ENCODE results near the gene GALNT17.

The GALNT17 gene

DNA sequence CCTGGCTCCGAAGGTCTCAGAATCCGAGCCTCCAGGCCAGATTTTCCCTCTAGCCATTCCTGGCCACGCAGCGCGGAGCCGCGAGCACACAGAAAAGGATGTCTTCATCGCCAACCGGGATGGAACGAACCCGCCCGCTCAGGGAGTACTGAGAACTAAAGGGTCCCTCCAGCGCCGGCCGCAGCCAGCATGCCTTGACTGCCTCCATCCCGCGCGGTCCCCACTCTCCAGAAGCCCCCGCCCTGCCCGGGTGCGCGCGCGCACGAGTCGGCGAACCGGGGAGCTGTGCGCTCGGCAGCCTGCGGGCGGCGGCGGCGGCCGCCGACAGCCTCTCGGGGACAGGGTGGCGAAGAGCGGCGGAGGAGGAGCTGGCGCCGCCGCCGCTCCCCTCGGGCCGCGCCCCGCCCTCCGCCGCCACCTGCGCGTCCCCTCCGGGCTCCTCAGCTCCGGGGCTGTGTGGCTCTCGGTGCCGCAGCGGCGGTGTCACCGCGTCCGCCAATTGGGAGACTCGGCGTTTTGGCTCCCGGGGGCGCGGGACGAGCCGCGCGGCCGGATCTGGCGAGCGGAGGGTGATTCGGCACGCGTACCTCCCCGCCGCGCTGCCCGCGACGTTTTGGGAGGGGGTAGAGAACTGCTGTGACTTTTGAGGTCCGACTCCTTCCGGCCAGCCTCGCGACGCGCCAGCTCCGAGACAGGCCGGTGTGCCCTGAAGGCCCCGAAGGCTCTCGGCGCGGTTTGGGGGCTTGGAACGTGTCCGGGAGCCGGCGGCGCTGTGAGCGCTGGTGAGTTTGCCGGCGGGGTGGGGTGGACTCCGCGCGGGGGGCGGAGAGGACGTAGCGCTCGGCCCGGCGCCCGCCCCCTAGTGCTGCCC, 453 bp upstream of the GALNT17 start:
- Histone ChIP-seq H3K27me3 (peaks cover 23 to 49% (median 34%) of the 10 kb centered on the region in 11 experiments), H4K20me1 (peaks cover 0 to 22% (median 12%) of the 10 kb centered on the region in 11 experiments; a peak in 12 of 22 replicates), H3K4me3 (peak overlapping the region; percentile 73 to 87 (median 78)), H3K4me1 (peaks cover 6 to 21% (median 13%) of the 10 kb centered on the region in 10 experiments; a peak in 17 of 20 replicates), H3K36me3 (no peaks in the 10 kb centered on the region), H3K27ac (peak overlapping the region in 9 of 11 experiments; percentile 32 to 70 (median 56); a peak in 15 of 22 replicates), H3K4me2 (peak overlapping the region; percentile 85 to 99 (median 96)), H3K9me3 (replicated peaks in 1 of 11) (no peaks in the 10 kb centered on the region), H3K9ac (peak overlapping the region; percentile 59 to 82 (median 70))
- TF ChIP-seq Cebpa-rat (IDR thresholded peaks at IDR 0.05), result no peak

DNA sequence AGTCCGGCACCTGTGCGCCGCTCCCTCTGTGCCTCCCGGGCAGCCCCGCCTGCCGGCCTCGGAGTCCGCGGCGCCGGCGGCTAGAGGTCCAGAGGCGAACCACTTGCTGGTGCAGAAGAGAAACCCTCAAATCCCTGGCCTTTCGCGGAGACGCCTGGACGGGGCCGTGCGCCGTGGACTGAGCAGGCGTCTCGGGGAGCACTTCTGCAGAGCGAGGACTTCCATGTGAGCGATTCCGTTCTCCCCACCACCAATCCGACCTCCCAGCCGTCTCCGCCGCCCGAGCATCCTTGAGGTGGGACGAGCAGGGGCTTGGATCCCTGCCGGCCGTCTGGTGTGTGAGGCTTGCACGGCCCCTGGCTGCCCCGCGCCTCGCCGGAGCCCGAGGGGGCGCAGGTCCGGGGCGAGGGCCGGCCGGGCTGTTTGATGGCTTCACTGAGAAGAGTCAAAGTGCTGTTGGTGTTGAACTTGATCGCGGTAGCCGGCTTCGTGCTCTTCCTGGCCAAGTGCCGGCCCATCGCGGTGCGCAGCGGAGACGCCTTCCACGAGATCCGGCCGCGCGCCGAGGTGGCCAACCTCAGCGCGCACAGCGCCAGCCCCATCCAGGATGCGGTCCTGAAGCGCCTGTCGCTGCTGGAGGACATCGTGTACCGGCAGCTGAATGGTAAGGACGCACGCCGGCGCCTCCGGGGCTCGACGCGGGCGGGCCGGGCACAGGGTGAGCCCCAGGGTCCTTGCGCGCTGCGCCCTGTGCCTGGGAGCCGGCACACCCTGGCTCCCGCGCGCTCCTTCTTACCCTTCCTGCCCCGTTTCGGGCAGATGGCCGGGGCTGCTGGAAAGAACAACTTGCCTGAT, 660 bp downstream of the GALNT17 start:
- peaks cover 0 to 22% (median 12%) of the 10 kb centered on the region in 11 experiments; a peak in 12 of 22 replicates for H4K20me1 ChIP-seq
- no peak for TF ChIP-seq Cebpa-rat (IDR thresholded peaks at IDR 0.05)
- peak overlapping the region in 7 of 11 experiments; percentile 38 to 70 (median 64); a peak in 11 of 22 replicates for H3K27ac ChIP-seq
- H3K4me2 ChIP-seq, result peak overlapping the region; percentile 85 to 99 (median 96)
- peak overlapping the region; percentile 73 to 87 (median 78) for H3K4me3 ChIP-seq
- H3K9ac ChIP-seq, result peak overlapping the region; percentile 59 to 82 (median 70); a peak in 19 of 22 replicates
- no peaks in the 10 kb centered on the region for H3K9me3 ChIP-seq (replicated peaks in 1 of 11)
- peaks cover 23 to 49% (median 34%) of the 10 kb centered on the region in 11 experiments for H3K27me3 ChIP-seq
- H3K4me1 ChIP-seq, result peaks cover 6 to 21% (median 13%) of the 10 kb centered on the region in 10 experiments; a peak in 17 of 20 replicates
- no peaks in the 10 kb centered on the region for H3K36me3 ChIP-seq

DNA sequence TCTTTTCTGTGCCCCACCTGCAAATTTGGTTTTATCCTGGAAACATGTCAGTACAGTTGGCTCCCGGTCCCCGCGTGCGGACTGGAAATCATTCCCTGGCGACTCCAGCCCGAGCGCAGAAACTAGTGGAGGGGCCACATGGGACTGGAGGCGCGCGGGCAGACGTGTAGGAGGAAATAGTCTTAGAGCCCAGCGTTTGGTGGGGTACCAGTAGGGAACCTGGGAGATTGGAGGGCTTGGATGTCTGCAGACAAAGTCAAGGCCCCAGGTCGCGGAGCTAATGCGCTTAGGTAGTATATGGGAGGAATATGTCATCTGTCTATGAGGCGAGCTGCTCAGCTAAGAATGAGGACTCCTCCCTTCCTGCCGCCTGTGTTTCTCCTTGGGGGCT, 1.3 kb downstream of the GALNT17 start:
- H3K4me2 ChIP-seq, result peak overlapping the region in 8 of 11 experiments; percentile 85 to 99 (median 96); a peak in 11 of 22 replicates
- peak overlapping the region in 3 of 10 experiments; percentile 77 to 87 (median 86); a peak in 2 of 20 replicates for H3K4me3 ChIP-seq
- H3K36me3 ChIP-seq, result no peaks in the 10 kb centered on the region
- TF ChIP-seq Cebpa-rat (IDR thresholded peaks at IDR 0.05), result no peak
- H4K20me1 ChIP-seq, result peaks cover 0 to 22% (median 12%) of the 10 kb centered on the region in 11 experiments; a peak in 12 of 22 replicates
- H3K9me3 ChIP-seq (replicated peaks in 1 of 11), result no peaks in the 10 kb centered on the region
- peaks cover 23 to 49% (median 34%) of the 10 kb centered on the region in 11 experiments for H3K27me3 ChIP-seq
- peaks cover 6 to 21% (median 13%) of the 10 kb centered on the region in 10 experiments; a peak in 17 of 20 replicates for H3K4me1 ChIP-seq
- H3K27ac ChIP-seq, result no peak overlapping the region
- no peak overlapping the region for H3K9ac ChIP-seq

DNA sequence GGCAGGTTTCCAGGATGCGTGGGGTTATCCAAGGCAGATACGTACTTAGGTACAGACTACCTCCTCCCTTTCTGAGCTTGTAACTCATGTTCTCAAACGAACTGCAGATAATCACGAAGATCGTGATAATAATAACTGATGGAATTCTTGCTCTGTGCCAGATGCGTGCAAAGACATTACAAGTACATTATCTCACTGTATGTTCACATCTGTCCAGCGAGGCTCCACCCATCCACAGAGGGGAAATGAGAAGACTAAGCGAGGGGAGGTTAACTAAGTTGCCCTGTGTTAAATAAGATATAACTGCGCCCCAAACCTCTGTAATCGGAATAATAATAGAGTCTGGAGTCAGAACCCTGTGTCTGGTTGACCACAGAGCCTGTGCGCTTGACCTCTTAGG, 1.9 kb downstream of the GALNT17 start:
- Histone ChIP-seq H3K27ac (no peak overlapping the region), H4K20me1 (peaks cover 0 to 22% (median 12%) of the 10 kb centered on the region in 11 experiments; a peak in 12 of 22 replicates), H3K27me3 (peaks cover 23 to 49% (median 34%) of the 10 kb centered on the region in 11 experiments), H3K4me3 (no peak overlapping the region), H3K4me2 (no peak overlapping the region), H3K9ac (no peak overlapping the region), H3K4me1 (peaks cover 6 to 21% (median 13%) of the 10 kb centered on the region in 10 experiments; a peak in 17 of 20 replicates), H3K36me3 (no peaks in the 10 kb centered on the region), H3K9me3 (replicated peaks in 1 of 11) (no peaks in the 10 kb centered on the region)
- TF ChIP-seq Cebpa-rat (IDR thresholded peaks at IDR 0.05), result no peak

- Histone ChIP-seq H3K27me3 (peaks cover 23 to 43% (median 33%) of the 10 kb centered on the region in 11 experiments), H4K20me1 (peaks cover 0 to 22% (median 12%) of the 10 kb centered on the region in 11 experiments; a peak in 12 of 22 replicates), H3K4me3 (no peak overlapping the region), H3K9me3 (replicated peaks in 1 of 11) (no peaks in the 10 kb centered on the region), H3K36me3 (no peaks in the 10 kb centered on the region), H3K27ac (no peak overlapping the region), H3K4me1 (peaks cover 6 to 20% (median 13%) of the 10 kb centered on the region in 10 experiments; a peak in 17 of 20 replicates), H3K9ac (no peak overlapping the region), H3K4me2 (no peak overlapping the region)
- TF ChIP-seq Cebpa-rat (IDR thresholded peaks at IDR 0.05), result no peak
These were observed 3.2 kb downstream of the GALNT17 start for GRCh38 chr7:71135116-71135515.

GRCh38 chr7:71135663-71136062, 3.7 kb downstream of the GALNT17 start:
- Histone ChIP-seq H3K9me3 (replicated peaks in 1 of 11) (no peaks in the 10 kb centered on the region), H3K36me3 (no peaks in the 10 kb centered on the region), H3K27ac (no peak overlapping the region), H3K9ac (no peak overlapping the region), H3K4me2 (no peak overlapping the region), H4K20me1 (peaks cover 0 to 22% (median 12%) of the 10 kb centered on the region in 11 experiments; a peak in 12 of 22 replicates), H3K4me3 (no peak overlapping the region), H3K27me3 (peaks cover 23 to 38% (median 31%) of the 10 kb centered on the region in 11 experiments), H3K4me1 (peaks cover 4 to 15% (median 11%) of the 10 kb centered on the region in 10 experiments; a peak in 18 of 20 replicates)
- no peak for TF ChIP-seq Cebpa-rat (IDR thresholded peaks at IDR 0.05)

GRCh38 chr7:71137479-71137878, 5.5 kb downstream of the GALNT17 start:
- Histone ChIP-seq H3K9me3 (replicated peaks in 1 of 11) (no peaks in the 10 kb centered on the region), H3K27me3 (peaks cover 14 to 20% (median 19%) of the 10 kb centered on the region in 11 experiments), H3K9ac (no peak overlapping the region), H3K27ac (no peak overlapping the region), H3K4me3 (no peak overlapping the region), H3K4me2 (no peak overlapping the region), H4K20me1 (peaks cover 0 to 20% (median 8%) of the 10 kb centered on the region in 11 experiments; a peak in 12 of 22 replicates), H3K36me3 (no peaks in the 10 kb centered on the region), H3K4me1 (peaks cover 0 to 7% (median 5%) of the 10 kb centered on the region in 10 experiments; a peak in 12 of 20 replicates)
- no peak for TF ChIP-seq Cebpa-rat (IDR thresholded peaks at IDR 0.05)

DNA sequence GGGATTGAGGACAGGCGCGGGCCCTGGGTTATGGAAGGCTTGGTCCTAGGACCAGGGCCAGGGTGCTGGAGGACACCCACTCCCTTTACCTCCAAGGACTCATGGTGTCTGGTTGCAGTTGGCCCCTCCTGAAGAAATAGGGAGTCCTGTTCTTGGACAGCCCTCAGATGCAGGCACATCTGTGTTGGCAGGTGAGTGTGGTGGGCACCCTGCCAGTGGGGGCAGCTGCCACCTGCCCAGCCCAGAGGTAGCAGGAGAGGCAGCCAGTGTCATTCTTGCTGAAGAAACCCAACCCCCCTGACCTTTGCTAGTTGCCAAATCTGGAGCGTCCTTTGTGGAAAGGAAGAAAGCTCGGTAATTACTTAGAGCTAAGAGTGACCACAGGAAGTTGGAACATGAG, 8.3 kb downstream of the GALNT17 start:
- H3K9me3 ChIP-seq (replicated peaks in 1 of 11), result no peaks in the 10 kb centered on the region
- H4K20me1 ChIP-seq, result no peaks in the 10 kb centered on the region; a peak in 1 of 22 replicates

More for the DNA sequence above, 8.3 kb downstream of the GALNT17 start:
- Histone ChIP-seq H3K4me1 (peaks cover 0 to 8% (median 0%) of the 10 kb centered on the region in 10 experiments; a peak in 7 of 20 replicates), H3K9ac (no peak overlapping the region), H3K4me2 (no peak overlapping the region), H3K4me3 (no peak overlapping the region), H3K36me3 (no peaks in the 10 kb centered on the region), H3K27ac (no peak overlapping the region), H3K27me3 (peaks cover 0 to 3% (median 0%) of the 10 kb centered on the region in 11 experiments; a peak in 1 of 22 replicates)
- TF ChIP-seq Cebpa-rat (IDR thresholded peaks at IDR 0.05), result no peak

All from BLaER1 treated with 17β-estradiol and CSF1 and Interleukin-3, amounts not matched to agents 10 nM and 100 nM (cell line).